Neural progenitor cell (in vitro differentiated cells): ENCODE measurements around the gene FCGBP.

Experiments
- EZH2 ChIP-seq: fragments of 200-600 bp; sonication (generic); IDR thresholded peaks from 2 replicates; pipeline ENCODE4 v1.6.1; 2017; ENCODE audit warnings: antibody characterized with exemption, mild to moderate bottlenecking, moderate library complexity
- EZH2phosphoT487 ChIP-seq: fragments of 200-600 bp; sonication (generic); IDR thresholded peaks from 2 replicates; pipeline ENCODE4 v1.6.1; 2017; ENCODE audit warnings: antibody characterized with exemption
- TF ChIP-seq, protein P1 (sequence below): fragments of 200-600 bp; sonication (generic); IDR thresholded peaks from 2 replicates; pipeline ENCODE4 v1.5.1; 2017; ENCODE audit warnings: antibody characterized with exemption, mild to moderate bottlenecking

DNA sequence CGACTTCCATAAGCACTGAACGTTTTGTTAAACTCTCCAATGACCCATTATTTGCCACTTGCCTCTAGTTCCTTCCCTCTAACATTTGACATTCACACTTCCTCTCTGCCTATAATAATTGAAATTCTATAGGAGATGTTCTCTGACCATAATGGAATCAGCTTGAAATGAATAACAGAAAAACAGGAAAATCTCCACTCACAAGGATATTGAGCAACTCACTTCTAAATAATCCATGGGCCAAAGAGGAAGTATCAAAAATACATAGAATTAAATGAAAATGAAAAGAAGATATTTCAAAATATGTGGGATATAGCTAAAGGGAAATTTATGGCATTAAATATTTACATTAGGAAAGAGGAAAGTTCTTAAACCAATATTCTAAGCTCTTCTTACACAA is 3.4 kb upstream of the FCGBP start:
- TF ChIP-seq EZH2phosphoT487 (no peak), EZH2 (no peak)
- TF ChIP-seq, protein P1, sequence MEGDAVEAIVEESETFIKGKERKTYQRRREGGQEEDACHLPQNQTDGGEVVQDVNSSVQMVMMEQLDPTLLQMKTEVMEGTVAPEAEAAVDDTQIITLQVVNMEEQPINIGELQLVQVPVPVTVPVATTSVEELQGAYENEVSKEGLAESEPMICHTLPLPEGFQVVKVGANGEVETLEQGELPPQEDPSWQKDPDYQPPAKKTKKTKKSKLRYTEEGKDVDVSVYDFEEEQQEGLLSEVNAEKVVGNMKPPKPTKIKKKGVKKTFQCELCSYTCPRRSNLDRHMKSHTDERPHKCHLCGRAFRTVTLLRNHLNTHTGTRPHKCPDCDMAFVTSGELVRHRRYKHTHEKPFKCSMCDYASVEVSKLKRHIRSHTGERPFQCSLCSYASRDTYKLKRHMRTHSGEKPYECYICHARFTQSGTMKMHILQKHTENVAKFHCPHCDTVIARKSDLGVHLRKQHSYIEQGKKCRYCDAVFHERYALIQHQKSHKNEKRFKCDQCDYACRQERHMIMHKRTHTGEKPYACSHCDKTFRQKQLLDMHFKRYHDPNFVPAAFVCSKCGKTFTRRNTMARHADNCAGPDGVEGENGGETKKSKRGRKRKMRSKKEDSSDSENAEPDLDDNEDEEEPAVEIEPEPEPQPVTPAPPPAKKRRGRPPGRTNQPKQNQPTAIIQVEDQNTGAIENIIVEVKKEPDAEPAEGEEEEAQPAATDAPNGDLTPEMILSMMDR, result no peak
